ENCODE results near the gene ATP6V1G1.
"Not testable (repeated sequence)": the region's sequence is repeated elsewhere in the genome, so short reads cannot be mapped to it uniquely, and the experiment has no call there.

DNA sequence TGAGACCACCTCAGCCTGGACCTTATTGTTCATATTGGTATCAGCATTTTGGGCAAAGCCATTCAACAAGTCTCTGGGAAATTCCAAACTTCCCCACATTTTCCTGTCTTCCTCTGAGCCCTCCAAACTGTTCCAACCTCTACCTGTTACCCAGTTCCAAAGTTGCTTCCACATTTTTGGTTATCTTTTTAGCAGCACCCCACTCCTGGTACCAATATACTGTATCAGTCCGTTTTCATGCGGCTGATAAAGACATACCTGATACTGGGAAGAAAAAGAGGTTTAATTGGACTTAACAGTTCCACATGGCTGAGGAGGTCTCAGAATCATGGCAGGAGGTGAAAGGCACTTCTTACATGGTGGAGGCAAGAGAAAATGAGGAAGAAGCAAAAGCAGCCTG, 14.2 kb downstream of the ATP6V1G1 start:
- not testable (repeated sequence) for TF ChIP-seq POLR2A (IDR thresholded peaks at IDR 0.05)
- TF ChIP-seq, protein P1, sequence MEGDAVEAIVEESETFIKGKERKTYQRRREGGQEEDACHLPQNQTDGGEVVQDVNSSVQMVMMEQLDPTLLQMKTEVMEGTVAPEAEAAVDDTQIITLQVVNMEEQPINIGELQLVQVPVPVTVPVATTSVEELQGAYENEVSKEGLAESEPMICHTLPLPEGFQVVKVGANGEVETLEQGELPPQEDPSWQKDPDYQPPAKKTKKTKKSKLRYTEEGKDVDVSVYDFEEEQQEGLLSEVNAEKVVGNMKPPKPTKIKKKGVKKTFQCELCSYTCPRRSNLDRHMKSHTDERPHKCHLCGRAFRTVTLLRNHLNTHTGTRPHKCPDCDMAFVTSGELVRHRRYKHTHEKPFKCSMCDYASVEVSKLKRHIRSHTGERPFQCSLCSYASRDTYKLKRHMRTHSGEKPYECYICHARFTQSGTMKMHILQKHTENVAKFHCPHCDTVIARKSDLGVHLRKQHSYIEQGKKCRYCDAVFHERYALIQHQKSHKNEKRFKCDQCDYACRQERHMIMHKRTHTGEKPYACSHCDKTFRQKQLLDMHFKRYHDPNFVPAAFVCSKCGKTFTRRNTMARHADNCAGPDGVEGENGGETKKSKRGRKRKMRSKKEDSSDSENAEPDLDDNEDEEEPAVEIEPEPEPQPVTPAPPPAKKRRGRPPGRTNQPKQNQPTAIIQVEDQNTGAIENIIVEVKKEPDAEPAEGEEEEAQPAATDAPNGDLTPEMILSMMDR (IDR thresholded peaks at IDR 0.05 in 4 of 5, conservative IDR thresholded peaks at IDR 0.05 in 1 of 5), result not testable (repeated sequence)
